ENCODE results near the gene MARS1. TPM values are rescaled to one million over a fixed set of nuclear protein-coding genes. Genes with fewer than 3 reads are reported as not detected.

The MARS1 gene
- total RNA-seq, 8 experiments from 2014 or later = 133 to 437 (median 224) TPM

DNA sequence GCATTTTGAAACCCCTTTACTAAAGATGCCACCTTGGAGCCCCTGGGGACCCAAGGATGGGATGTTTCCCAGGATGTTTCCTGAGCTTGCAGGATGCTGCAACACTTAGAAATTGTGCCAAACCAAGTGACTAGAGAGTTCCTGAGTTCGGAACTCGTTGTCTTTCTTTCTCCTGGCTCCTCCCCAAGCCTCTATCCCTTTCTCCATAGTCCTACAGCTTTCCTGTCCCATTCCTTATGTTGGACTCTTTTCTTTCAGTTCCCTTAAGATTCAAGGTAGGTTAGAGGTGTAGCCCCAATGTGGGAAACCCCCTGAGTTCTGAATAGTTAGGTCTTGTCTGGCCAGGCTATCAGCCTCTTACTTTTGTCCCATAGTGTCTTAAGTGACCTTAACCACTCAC, 60.6 kb downstream of the MARS1 start:
- Histone ChIP-seq H3K4me1 (replicated peaks in 1 of 2) (peaks cover 30 to 38% of the 10 kb centered on the region in 2 donors), H3K4me3 (no peak overlapping the region), H3K27ac (no peak overlapping the region)
- 0 to 46% (median 20%) methylated on average over 1 to 2 of the region's 2 CpGs; no CpG with 5 or more reads in 7 of the 10 experiments for WGBS, 10 experiments
- ATAC-seq (replicated peaks in 6 of 8) = no peak
- in situ Hi-C loops (cut with MboI; ENCODE audit: low pct_unique_long_range_greater_than_20kb in 2 of 9, low sequenced_read_pairs in 9 of 9, unreplicated experiment in 9 of 9) = no loop called here

DNA sequence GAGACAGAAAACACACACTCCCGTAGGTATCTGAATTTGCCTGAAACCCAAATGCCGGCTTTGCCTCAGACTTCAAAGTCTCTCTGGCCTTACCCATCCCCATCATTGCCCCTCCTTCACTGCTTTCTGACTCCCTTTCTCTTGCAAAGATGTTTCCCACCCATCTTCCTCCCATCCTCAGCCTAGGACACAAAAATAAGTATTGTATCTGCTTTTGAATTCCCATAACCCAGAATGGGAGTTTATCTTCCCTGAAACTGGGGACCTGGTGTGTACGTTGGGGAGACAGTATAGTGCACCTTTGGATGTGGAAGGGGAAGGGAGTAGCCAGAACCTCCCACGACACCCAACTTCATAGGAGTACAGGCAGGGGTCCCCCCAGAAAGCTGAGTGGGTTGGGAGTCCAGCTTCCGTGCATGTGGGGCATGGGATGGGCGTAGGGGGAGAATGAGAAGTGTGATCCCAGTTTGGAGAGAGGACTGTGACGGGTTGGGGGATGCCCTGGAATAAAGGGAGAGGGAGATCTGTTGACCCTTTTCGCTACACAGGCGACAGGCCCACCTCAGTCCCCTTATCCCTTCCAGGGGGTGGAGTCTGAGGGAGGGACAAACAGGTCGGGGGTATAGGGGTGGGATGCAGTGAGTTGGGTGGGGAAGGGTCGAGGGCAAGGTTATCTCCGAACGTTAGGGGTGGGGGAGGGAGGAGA, 61.5 kb downstream of the MARS1 start:
- H3K4me3 ChIP-seq = peak overlapping the region; percentile 60 to 73 (median 67)
- peaks cover 39 to 43% of the 10 kb centered on the region in 2 donors for H3K4me1 ChIP-seq (replicated peaks in 1 of 2)
- in situ Hi-C loops (cut with MboI; ENCODE audit: low pct_unique_long_range_greater_than_20kb in 2 of 9, low sequenced_read_pairs in 9 of 9, unreplicated experiment in 9 of 9) = no loop called here
- 40 to 70% (median 59%) methylated on average over 1 to 4 of the region's 13 CpGs; no CpG with 5 or more reads in 3 of the 10 experiments for WGBS, 10 experiments
- H3K27ac ChIP-seq = peak overlapping the region; percentile 77 to 90
- ATAC-seq (replicated peaks in 6 of 8) = no peak

DNA sequence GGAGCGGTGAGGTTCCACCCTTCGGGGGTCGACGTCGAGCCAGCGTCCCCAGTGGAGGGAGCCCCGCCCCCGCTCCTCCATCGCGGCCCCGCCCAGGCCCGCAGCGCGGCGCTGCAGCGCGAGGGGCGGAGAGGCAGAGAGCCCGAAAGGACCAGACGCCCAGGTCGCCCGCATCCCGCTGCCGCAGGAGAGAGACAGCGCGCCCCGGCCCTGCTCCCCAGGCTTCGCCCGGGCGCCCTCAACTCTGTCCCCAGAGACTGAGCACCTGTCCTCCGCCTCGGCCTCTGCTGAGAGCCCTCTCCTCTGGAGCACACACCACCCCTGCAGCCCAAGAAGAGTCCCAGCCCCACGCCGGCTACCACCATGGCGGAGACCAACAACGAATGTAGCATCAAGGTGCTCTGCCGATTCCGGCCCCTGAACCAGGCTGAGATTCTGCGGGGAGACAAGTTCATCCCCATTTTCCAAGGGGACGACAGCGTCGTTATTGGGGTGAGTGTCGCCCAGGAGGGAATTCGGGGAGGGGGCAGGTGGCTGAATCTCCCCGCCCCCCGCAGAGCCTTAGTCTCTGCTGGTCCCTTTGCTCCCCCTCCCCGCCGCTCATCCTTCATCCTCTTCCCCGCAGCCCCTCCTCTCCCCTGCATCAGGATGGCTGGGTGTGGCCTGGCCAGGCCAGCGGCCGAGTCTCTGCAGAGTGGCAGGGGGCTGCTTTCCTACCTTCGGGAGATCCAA, 62.2 kb downstream of the MARS1 start, which contains the start of gene KIF5A:
Gene KIF5A, plus strand, starts transcription at position 136 of the 732 bp plus-strand sequence. Its CDS starts 228 bp downstream, at position 364.
- peak within 1 kb of the TSS; percentile 60 to 73 (median 67) for H3K4me3 ChIP-seq
- peak within 1 kb of the TSS; percentile 77 to 90 for H3K27ac ChIP-seq
- in situ Hi-C loops (cut with MboI; ENCODE audit: low pct_unique_long_range_greater_than_20kb in 2 of 9, low sequenced_read_pairs in 9 of 9, unreplicated experiment in 9 of 9) = no loop called here
- 0 to 10% (median 3%) methylated on average over 2 to 12 of the region's 52 CpGs; no CpG with 5 or more reads in 7 of the 10 experiments for WGBS, 10 experiments
- peak; percentile 18 to 71 (median 62) for ATAC-seq (replicated peaks in 6 of 8)
- H3K4me1 ChIP-seq (replicated peaks in 1 of 2) = peaks cover 41 to 43% of the 10 kb centered on the region in 2 donors

DNA sequence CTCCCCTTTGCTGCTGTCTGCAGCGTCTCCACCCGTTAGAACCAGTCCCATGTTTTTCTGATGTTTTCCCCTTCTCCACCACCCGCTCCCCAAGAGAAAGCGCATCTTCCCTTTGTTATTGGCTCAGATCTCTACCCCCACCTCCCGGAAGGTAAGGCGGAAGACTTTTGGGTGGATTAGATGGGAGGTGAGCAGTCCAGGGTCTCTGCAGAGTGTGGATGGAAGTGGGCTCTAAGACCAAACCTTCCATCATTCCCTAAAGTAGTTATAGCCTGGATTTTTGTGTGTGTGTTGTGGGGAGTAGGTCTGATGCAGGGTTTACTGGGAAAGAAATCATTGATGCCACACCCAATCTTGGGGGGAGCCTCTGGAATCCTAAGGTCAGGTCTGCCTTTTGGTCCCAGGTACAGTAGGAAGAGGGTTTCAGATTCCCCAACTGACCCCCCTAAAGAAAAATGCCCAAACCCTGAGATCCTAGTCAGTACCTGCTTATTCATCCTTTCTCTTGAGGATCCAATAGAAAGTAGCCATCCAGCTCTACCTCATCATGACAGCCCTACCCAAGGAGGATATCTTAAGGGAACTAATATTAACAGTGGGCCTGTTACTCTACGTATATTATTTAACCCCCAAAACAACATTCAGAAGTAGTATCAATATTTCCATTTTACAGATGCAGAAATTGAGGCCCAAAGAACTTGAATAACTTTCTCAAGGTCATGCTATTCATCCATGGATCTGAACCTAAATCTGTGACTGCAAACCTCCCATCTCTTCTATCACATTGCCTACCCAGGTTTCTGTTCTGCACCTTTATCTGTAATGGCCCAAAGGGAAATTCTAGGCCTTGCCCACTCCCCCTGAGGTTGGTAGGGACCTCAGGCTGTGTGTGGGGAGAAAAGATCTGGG, 63.0 kb downstream of the MARS1 start:
- 54 to 100% (median 96%) methylated on average over 1 to 3 of the region's 7 CpGs; no CpG with 5 or more reads in 2 of the 10 experiments for WGBS, 10 experiments
- no peak for ATAC-seq (replicated peaks in 6 of 8)
- Histone ChIP-seq H3K27ac (peak overlapping the region; percentile 77 to 90), H3K4me1 (replicated peaks in 1 of 2) (peaks cover 35 to 38% of the 10 kb centered on the region in 2 donors), H3K4me3 (peak overlapping the region; percentile 60 to 73 (median 67))
- in situ Hi-C loops (cut with MboI; ENCODE audit: low pct_unique_long_range_greater_than_20kb in 2 of 9, low sequenced_read_pairs in 9 of 9, unreplicated experiment in 9 of 9) = no loop called here

DNA sequence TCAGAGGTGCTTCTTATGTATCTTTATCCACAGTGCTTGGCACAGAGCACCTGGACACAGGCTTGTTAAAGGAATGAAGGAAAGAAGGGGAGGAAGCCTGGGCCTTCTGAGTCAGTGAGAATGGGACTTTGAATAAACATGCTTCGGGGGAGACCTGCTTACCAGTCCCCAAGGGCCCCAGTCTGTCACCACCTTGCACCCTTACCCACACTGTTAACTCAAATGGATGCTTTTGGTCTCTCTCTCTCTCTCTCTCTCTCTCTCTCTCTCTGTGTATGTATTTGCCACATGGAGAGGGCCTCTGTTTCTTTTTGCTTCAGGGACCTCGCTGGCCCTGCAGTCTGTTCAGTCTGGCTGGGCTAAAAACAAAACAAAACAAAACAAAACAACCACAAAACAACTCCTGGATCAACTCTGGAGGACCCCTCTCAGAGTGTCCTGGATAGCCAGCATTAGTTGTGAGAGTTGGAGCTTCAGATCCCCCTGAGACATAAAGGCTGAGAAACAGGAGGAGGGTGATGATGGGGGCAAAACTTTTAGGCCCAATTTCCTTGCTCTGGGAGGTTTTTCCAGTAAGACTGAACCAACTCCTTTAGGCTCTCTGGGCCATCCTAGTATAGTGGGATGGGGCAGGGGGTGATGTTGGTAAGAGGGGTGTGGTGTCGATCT, 63.9 kb downstream of the MARS1 start:
- 20 to 100% (median 80%) methylated on average over 1 to 3 of the region's 3 CpGs; no CpG with 5 or more reads in 5 of the 10 experiments for whole genome bisulfite sequencing, 10 experiments
- in situ Hi-C loops (cut with MboI; ENCODE audit: low pct_unique_long_range_greater_than_20kb in 2 of 9, low sequenced_read_pairs in 9 of 9, unreplicated experiment in 9 of 9) = no loop called here

DNA sequence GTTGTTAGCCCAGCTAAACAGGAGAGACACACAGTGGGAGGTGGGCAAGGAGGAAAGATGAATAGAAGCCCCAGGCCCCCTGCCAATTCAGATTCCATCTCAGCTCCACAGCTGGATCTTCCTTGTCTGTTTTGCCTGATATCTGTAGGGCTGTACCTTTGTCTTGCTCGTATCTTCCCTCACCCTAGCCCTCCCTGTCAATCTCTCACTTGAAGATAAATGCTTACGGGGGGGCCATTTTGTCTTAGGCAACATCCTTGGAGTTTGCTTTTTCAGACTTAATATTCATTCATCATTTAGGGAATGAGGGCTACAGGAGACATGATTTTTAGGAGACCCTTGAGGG, 64.4 kb downstream of the MARS1 start:
- H3K27ac ChIP-seq = peak overlapping the region; percentile 9 to 71
- WGBS, 10 experiments = 33 to 100% (median 52%) methylated on average over 1 to 2 of the region's 2 CpGs; no CpG with 5 or more reads in 4 of the 10 experiments
- peaks cover 39 to 40% of the 10 kb centered on the region in 2 donors for H3K4me1 ChIP-seq (replicated peaks in 1 of 2)
- in situ Hi-C loops (cut with MboI; ENCODE audit: low pct_unique_long_range_greater_than_20kb in 2 of 9, low sequenced_read_pairs in 9 of 9, unreplicated experiment in 9 of 9) = no loop called here
- peak overlapping the region; percentile 60 to 73 (median 67) for H3K4me3 ChIP-seq
- ATAC-seq (replicated peaks in 6 of 8) = no peak

More for the DNA sequence above, 63.9 kb downstream of the MARS1 start:
- H3K4me3 ChIP-seq = peak overlapping the region; percentile 60 to 73 (median 67)
- H3K27ac ChIP-seq = no peak overlapping the region
- H3K4me1 ChIP-seq (replicated peaks in 1 of 2) = peaks cover 37 to 38% of the 10 kb centered on the region in 2 donors
- ATAC-seq (replicated peaks in 6 of 8) = no peak

DNA sequence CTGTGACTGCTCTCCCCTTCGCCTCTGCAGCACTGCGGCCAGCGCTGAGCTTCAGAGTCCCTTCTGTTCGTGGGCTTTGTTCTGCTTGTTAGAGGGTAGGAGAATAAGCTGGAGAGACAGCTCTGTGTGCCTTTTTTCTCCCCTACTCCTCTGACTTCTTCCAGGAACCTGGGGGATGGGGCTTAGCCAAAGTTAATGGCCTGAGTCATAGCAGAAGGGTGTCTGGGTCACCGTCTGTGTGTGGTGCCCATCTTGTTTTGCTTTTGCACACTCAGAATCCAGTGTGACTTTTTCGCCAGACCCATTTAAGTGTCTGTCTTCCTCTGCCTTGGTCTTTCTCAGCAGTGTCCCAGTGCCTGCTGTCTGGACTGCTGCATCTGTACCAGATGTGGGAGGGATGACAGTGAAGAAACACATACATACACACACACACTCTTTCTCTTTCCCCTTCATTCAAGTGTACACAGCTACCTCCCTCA, 65.0 kb downstream of the MARS1 start:
- H3K4me1 ChIP-seq (replicated peaks in 1 of 2) = peaks cover 39 to 40% of the 10 kb centered on the region in 2 donors
- 26 to 100% (median 50%) methylated on average over 1 to 5 of the region's 6 CpGs; no CpG with 5 or more reads in 1 of the 10 experiments for WGBS, 10 experiments
- H3K27ac ChIP-seq = peak overlapping the region; percentile 15 to 71
- peak overlapping the region; percentile 60 to 73 (median 67) for H3K4me3 ChIP-seq
- ATAC-seq (replicated peaks in 6 of 8) = peak in 7 of 8 experiments; percentile 7 to 31 (median 21)
- in situ Hi-C loops (cut with MboI; ENCODE audit: low pct_unique_long_range_greater_than_20kb in 2 of 9, low sequenced_read_pairs in 9 of 9, unreplicated experiment in 9 of 9) = no loop called here

DNA sequence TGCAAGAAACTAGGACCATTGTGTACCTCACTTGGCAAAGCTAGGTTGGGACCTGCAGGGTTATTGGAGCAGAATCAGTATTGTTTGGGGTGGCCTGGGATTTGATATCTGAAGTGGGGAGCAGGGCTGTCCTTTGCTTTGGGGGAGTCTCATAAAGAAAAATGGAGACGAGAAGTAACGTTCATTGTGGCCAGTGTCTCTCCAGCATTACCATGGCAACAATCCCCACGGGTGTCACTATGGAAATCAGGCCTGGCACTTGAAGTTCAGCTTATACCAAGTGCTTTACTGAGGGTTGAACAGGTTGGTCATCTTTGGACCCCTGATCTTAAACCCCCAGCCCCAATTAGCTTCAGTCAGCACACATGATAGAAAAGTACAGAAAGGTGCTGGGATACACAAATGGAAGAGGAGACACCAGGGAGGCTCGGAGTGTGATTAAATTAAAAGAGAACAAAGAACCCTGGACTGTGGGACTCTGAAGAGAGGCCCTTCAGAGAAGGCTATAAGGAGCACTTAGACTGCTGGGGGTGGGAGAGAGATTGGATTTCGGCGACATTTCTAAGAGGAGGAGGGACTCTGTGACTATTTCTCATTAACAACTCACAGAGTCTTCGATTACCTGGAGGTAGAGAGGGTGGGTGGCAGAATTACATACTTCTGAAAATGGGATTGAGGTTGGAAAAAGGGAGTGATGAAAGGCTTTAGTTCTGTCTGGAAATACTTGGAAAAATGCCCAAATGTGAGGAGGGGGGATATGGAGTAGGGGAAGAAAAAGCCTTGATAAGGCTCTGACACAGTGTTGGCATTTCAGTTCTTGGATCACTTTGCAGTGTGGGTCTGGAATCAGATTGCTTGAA, 65.7 kb downstream of the MARS1 start:
- H3K4me1 ChIP-seq (replicated peaks in 1 of 2) = peaks cover 39 to 40% of the 10 kb centered on the region in 2 donors
- peak overlapping the region; percentile 60 to 73 (median 67) for H3K4me3 ChIP-seq
- H3K27ac ChIP-seq = peak overlapping the region; percentile 16 to 71
- in situ Hi-C loops (cut with MboI; ENCODE audit: low pct_unique_long_range_greater_than_20kb in 2 of 9, low sequenced_read_pairs in 9 of 9, unreplicated experiment in 9 of 9) = no loop called here
- WGBS, 10 experiments = 33 to 80% (median 46%) methylated on average over 1 to 6 of the region's 7 CpGs; no CpG with 5 or more reads in 3 of the 10 experiments
- ATAC-seq (replicated peaks in 6 of 8) = peak in 3 of 8 experiments; percentile 11 to 22 (median 15)

DNA sequence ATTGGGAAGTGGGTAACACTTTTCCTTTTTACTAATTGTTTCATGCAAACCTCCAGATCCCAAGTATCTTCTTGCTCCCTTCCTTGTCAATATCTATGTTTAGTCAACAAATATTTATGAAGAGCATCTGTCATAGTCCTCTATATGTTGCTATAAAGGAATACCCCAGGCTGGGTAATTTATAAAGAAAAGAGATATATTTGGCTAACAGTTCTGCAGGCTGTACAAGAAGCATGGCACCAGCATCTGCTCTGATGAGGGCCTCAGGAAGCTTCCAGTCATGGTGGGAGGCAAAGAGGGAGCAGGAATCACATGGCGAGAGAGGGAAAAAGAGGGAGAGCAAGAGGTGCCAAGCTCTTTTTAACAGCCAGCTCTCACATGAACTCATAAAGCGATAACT, 66.6 kb downstream of the MARS1 start:
- in situ Hi-C loops (cut with MboI; ENCODE audit: low pct_unique_long_range_greater_than_20kb in 2 of 9, low sequenced_read_pairs in 9 of 9, unreplicated experiment in 9 of 9) = no loop called here
- Histone ChIP-seq H3K4me1 (replicated peaks in 1 of 2) (peaks cover 36 to 38% of the 10 kb centered on the region in 2 donors), H3K27ac (no peak overlapping the region), H3K4me3 (no peak overlapping the region)
- no peak for ATAC-seq (replicated peaks in 6 of 8)
- WGBS, 10 experiments = 40 to 100% (median 100%) methylated on average over 1 to 2 of the region's 2 CpGs; no CpG with 5 or more reads in 4 of the 10 experiments

DNA sequence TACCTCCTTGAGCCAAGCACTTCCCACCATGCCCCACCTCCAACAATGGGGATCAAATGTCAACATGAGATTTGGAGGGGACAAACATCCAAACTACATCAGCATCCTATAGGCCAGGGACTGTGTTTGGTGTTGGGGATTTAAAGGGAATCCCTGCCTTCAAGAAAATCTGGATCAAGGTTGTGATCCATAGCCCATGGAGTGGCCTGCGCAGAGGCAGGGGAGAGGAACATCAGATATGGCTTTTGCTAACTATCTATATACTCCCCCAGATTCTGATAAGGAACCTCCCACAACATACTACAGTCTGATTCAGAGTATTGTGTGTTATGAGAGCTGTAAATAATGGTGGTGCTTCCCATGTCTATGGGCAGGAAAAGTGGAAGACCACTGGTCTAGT, 67.0 kb downstream of the MARS1 start:
- no peak for ATAC-seq (replicated peaks in 6 of 8)
- peaks cover 35 to 36% of the 10 kb centered on the region in 2 donors for H3K4me1 ChIP-seq (replicated peaks in 1 of 2)
- no peak overlapping the region for H3K4me3 ChIP-seq
- 100% methylated on average over 1 of the region's 1 CpG; no CpG with 5 or more reads in 7 of the 10 experiments for WGBS, 10 experiments
- no peak overlapping the region for H3K27ac ChIP-seq
- in situ Hi-C loops (cut with MboI; ENCODE audit: low pct_unique_long_range_greater_than_20kb in 2 of 9, low sequenced_read_pairs in 9 of 9, unreplicated experiment in 9 of 9) = no loop called here

DNA sequence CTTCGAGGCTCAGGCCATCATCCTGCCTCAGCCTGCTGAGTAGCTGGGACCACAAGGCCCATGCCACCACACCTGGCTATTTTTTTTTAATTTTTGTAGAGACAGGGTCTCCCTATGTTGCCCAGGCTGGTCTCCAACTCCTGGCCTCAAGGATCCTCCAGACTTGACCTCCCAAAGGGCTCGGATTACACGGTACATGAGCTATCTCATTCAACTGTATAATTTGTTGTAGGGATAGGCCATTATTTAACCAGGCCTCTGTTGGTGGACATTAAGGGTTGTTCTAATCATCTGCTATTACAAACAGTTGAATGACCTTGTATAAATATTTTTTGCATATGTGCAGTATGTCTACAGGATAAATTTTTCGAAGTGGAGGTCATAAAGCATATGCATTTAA, 71.0 kb downstream of the MARS1 start:
- peaks cover 8 to 15% of the 10 kb centered on the region in 2 donors for H3K4me1 ChIP-seq (replicated peaks in 1 of 2)
- 0 to 92% (median 81%) methylated on average over 1 to 4 of the region's 4 CpGs; no CpG with 5 or more reads in 1 of the 10 experiments for WGBS, 10 experiments
- H3K27ac ChIP-seq = no peak overlapping the region
- in situ Hi-C loops (cut with MboI; ENCODE audit: low pct_unique_long_range_greater_than_20kb in 2 of 9, low sequenced_read_pairs in 9 of 9, unreplicated experiment in 9 of 9) = no loop called here
- H3K4me3 ChIP-seq = no peak overlapping the region
- ATAC-seq (replicated peaks in 6 of 8) = no peak
